ENCODE data around the gene SLC16A1. TPM values are rescaled to one million over a fixed set of nuclear protein-coding genes. Genes with fewer than 3 reads are reported as not detected.

Gene SLC16A1
- total RNA-seq, 1 experiment from 2014 or later = 328 TPM

- no peak for TF ChIP-seq IRF1 (CRISPR knock-in tag; IDR thresholded peaks at IDR 0.05)
- no peak for TF ChIP-seq E2F4 (CRISPR knock-in tag; IDR thresholded peaks at IDR 0.05; ENCODE audit: borderline replicate concordance, low read depth)
- TF ChIP-seq NR2C2 (CRISPR knock-in tag; IDR thresholded peaks at IDR 0.05) = no peak
- TF ChIP-seq, protein P1, sequence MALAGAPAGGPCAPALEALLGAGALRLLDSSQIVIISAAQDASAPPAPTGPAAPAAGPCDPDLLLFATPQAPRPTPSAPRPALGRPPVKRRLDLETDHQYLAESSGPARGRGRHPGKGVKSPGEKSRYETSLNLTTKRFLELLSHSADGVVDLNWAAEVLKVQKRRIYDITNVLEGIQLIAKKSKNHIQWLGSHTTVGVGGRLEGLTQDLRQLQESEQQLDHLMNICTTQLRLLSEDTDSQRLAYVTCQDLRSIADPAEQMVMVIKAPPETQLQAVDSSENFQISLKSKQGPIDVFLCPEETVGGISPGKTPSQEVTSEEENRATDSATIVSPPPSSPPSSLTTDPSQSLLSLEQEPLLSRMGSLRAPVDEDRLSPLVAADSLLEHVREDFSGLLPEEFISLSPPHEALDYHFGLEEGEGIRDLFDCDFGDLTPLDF (CRISPR knock-in tag; IDR thresholded peaks at IDR 0.05) = no peak
- TF ChIP-seq FOXJ3 (CRISPR knock-in tag; IDR thresholded peaks at IDR 0.05; ENCODE audit: borderline replicate concordance) = no peak
- TF ChIP-seq GTF2I (CRISPR knock-in tag; conservative IDR thresholded peaks at IDR 0.05) = no peak
- no peak for TF ChIP-seq NR1H2 (CRISPR knock-in tag; IDR thresholded peaks at IDR 0.05)
- TF ChIP-seq RORB (CRISPR knock-in tag; IDR thresholded peaks at IDR 0.05) = no peak
- no peak for TF ChIP-seq NR3C1 (CRISPR knock-in tag; conservative IDR thresholded peaks at IDR 0.05; ENCODE audit: low read depth)
- TF ChIP-seq STAT6 (CRISPR knock-in tag; conservative IDR thresholded peaks at IDR 0.05; ENCODE audit: low read depth) = no peak
- TF ChIP-seq GRHL2 (CRISPR knock-in tag; IDR thresholded peaks at IDR 0.05; ENCODE audit: insufficient replicate concordance, severe bottlenecking) = no peak
- no peak for TF ChIP-seq ZNF121 (CRISPR knock-in tag; IDR thresholded peaks at IDR 0.05)
- TF ChIP-seq FOXP4 (CRISPR knock-in tag; IDR thresholded peaks at IDR 0.05) = no peak
- no peak for TF ChIP-seq NFYB (CRISPR knock-in tag; conservative IDR thresholded peaks at IDR 0.05; ENCODE audit: low read depth)
- TF ChIP-seq, protein P2, sequence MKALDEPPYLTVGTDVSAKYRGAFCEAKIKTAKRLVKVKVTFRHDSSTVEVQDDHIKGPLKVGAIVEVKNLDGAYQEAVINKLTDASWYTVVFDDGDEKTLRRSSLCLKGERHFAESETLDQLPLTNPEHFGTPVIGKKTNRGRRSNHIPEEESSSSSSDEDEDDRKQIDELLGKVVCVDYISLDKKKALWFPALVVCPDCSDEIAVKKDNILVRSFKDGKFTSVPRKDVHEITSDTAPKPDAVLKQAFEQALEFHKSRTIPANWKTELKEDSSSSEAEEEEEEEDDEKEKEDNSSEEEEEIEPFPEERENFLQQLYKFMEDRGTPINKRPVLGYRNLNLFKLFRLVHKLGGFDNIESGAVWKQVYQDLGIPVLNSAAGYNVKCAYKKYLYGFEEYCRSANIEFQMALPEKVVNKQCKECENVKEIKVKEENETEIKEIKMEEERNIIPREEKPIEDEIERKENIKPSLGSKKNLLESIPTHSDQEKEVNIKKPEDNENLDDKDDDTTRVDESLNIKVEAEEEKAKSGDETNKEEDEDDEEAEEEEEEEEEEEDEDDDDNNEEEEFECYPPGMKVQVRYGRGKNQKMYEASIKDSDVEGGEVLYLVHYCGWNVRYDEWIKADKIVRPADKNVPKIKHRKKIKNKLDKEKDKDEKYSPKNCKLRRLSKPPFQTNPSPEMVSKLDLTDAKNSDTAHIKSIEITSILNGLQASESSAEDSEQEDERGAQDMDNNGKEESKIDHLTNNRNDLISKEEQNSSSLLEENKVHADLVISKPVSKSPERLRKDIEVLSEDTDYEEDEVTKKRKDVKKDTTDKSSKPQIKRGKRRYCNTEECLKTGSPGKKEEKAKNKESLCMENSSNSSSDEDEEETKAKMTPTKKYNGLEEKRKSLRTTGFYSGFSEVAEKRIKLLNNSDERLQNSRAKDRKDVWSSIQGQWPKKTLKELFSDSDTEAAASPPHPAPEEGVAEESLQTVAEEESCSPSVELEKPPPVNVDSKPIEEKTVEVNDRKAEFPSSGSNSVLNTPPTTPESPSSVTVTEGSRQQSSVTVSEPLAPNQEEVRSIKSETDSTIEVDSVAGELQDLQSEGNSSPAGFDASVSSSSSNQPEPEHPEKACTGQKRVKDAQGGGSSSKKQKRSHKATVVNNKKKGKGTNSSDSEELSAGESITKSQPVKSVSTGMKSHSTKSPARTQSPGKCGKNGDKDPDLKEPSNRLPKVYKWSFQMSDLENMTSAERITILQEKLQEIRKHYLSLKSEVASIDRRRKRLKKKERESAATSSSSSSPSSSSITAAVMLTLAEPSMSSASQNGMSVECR (CRISPR knock-in tag; IDR thresholded peaks at IDR 0.05; ENCODE audit: borderline replicate concordance) = no peak
- TF ChIP-seq TEAD1 (CRISPR knock-in tag; IDR thresholded peaks at IDR 0.05) = no peak
- TF ChIP-seq, protein P3, sequence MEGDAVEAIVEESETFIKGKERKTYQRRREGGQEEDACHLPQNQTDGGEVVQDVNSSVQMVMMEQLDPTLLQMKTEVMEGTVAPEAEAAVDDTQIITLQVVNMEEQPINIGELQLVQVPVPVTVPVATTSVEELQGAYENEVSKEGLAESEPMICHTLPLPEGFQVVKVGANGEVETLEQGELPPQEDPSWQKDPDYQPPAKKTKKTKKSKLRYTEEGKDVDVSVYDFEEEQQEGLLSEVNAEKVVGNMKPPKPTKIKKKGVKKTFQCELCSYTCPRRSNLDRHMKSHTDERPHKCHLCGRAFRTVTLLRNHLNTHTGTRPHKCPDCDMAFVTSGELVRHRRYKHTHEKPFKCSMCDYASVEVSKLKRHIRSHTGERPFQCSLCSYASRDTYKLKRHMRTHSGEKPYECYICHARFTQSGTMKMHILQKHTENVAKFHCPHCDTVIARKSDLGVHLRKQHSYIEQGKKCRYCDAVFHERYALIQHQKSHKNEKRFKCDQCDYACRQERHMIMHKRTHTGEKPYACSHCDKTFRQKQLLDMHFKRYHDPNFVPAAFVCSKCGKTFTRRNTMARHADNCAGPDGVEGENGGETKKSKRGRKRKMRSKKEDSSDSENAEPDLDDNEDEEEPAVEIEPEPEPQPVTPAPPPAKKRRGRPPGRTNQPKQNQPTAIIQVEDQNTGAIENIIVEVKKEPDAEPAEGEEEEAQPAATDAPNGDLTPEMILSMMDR (IDR thresholded peaks at IDR 0.05) = no peak
- TF ChIP-seq, protein P4, sequence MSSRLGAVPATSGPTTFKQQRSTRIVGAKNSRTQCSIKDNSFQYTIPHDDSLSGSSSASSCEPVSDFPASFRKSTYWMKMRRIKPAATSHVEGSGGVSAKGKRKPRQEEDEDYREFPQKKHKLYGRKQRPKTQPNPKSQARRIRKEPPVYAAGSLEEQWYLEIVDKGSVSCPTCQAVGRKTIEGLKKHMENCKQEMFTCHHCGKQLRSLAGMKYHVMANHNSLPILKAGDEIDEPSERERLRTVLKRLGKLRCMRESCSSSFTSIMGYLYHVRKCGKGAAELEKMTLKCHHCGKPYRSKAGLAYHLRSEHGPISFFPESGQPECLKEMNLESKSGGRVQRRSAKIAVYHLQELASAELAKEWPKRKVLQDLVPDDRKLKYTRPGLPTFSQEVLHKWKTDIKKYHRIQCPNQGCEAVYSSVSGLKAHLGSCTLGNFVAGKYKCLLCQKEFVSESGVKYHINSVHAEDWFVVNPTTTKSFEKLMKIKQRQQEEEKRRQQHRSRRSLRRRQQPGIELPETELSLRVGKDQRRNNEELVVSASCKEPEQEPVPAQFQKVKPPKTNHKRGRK (CRISPR knock-in tag; IDR thresholded peaks at IDR 0.05; ENCODE audit: borderline replicate concordance) = no peak
- TF ChIP-seq SMAD3 (CRISPR knock-in tag; IDR thresholded peaks at IDR 0.05; ENCODE audit: borderline replicate concordance) = no peak
- TF ChIP-seq, protein P5, sequence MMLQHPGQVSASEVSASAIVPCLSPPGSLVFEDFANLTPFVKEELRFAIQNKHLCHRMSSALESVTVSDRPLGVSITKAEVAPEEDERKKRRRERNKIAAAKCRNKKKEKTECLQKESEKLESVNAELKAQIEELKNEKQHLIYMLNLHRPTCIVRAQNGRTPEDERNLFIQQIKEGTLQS (CRISPR knock-in tag; conservative IDR thresholded peaks at IDR 0.05) = no peak
- POLR2A ChIA-PET = interaction anchor here (0.6 to 1.4 kb wide), 4 partner anchors 29 to 163 kb away, joined by 3 to 6 read pairs (median 4); no protein-coding TSS in a partner anchor
- H3K27me3 Mint-ChIP-seq (ENCODE audit: low read depth) = no peaks in the 10 kb centered on the region
Measured at GRCh38 chr1:112879834-112880233, 76.2 kb downstream of the SLC16A1 start.

More at GRCh38 chr1:112879834-112880233, 76.2 kb downstream of the SLC16A1 start:
- CTCF ChIA-PET = interaction anchor here (0.7 to 7.5 kb wide), 14 partner anchors 8 to 193 kb away, joined by 3 to 72 read pairs (median 6); partner anchors contain the start of genes LRIG2 and PPM1J
- DNase-seq (ENCODE audit: low spot score) (no peak), ATAC-seq (no peak)
- no peak overlapping the region for H3K27ac Mint-ChIP-seq
- peaks cover 6% of the 10 kb centered on the region for H3K9me3 Mint-ChIP-seq
- H3K4me1 Mint-ChIP-seq = peaks cover 51% of the 10 kb centered on the region
- H3K36me3 Mint-ChIP-seq = peaks cover 5% of the 10 kb centered on the region; the same call in 1 of the 2 replicates
- no peak overlapping the region for H3K4me3 Mint-ChIP-seq
